Kidney (tissue), 14 donors: ENCODE data around the gene TXLNB. TPM values are rescaled to one million over a fixed set of nuclear protein-coding genes. Genes with fewer than 3 reads are reported as not detected.

ENCODE experiments used
- DNase-seq, 5 donors: peaks; one replicate each; pipeline ENCODE4 v3.0.0-alpha.2; 2013 to 2020
- FAIRE-seq: peaks from 2 replicates; lab custom pipeline; 2012; peaks lifted over from hg19 to GRCh38; lab: Jason Lieb, UNC
- H3K27ac ChIP-seq, 2 donors: one replicate each; pipeline ENCODE4 v1.7.0; 2013; ENCODE audit warnings: low read depth in 2 of 2, low read length in 2 of 2, inconsistent platforms in 1 of 2
- H3K27me3 ChIP-seq: one replicate; pipeline ENCODE4 v1.7.1; 2013; ENCODE audit warnings: low read length, inconsistent platforms; ENCODE audit not compliant: control insufficient read depth, insufficient read depth
- H3K36me3 ChIP-seq, 3 donors: one replicate each; pipeline versions ENCODE4 v1.7.0 to v1.7.1; 2013; ENCODE audit warnings: low read length in 3 of 3, control low read depth in 1 of 3, inconsistent platforms in 1 of 3; ENCODE audit not compliant: insufficient read depth in 3 of 3, control insufficient read depth in 2 of 3
- H3K4me1 ChIP-seq, 3 donors: one replicate each; pipeline versions ENCODE4 v1.7.0 to v1.7.1; 2013; ENCODE audit warnings: low read length in 3 of 3, inconsistent platforms in 1 of 3, low read depth in 1 of 3; ENCODE audit not compliant: control insufficient read depth in 2 of 3, insufficient read depth in 2 of 3
- H3K4me3 ChIP-seq, 3 donors: one replicate each; pipeline versions ENCODE4 v1.7.0 to v1.8.1; 2013; ENCODE audit warnings: low read length in 3 of 3, control low read depth in 1 of 3, inconsistent platforms in 1 of 3
- H3K9ac ChIP-seq, 3 donors: one replicate each; pipeline versions ENCODE4 v1.7.0 to v1.7.1; 2013; ENCODE audit warnings: low read length in 3 of 3, control low read depth in 1 of 3, inconsistent platforms in 1 of 3
- H3K9me3 ChIP-seq, 3 donors: one replicate each; pipeline versions ENCODE4 v1.7.0 to v1.7.1; 2013; ENCODE audit warnings: low read length in 3 of 3, control low read depth in 1 of 3, inconsistent platforms in 1 of 3; ENCODE audit not compliant: control insufficient read depth in 2 of 3, insufficient read depth in 1 of 3
- CTCF ChIP-seq: IDR thresholded peaks from 3 replicates; pipeline ENCODE4 v1.5.1; 2012; ENCODE audit warnings: mild to moderate bottlenecking, moderate library complexity, borderline replicate concordance; ENCODE audit not compliant: insufficient read depth; ENCODE audit errors: extremely low read depth
- intact Hi-C: fragments of 100-400 bp; cut with DNase I; formaldehyde crosslinking; loops from one replicate; pipeline ENCODE4 v1.11.1; 2022
- polyA plus RNA-seq: library from polyadenylated mRNA; stranded (reverse); fragments of 350-450 nt; fragmentation: Illumina TruSeq; extraction: RNeasy Lipid Tissue Mini Kit (QIAGEN cat#74804); gene quantifications from one replicate; pipeline ENCODE4 v1.2.3, GENCODE V29; 2014; ENCODE audit warnings: low read depth, low replicate concordance; ENCODE audit not compliant: insufficient read depth
- total RNA-seq: library from RNA; stranded (reverse); fragmentation: NEBNext Ultra II Directional; extraction: Animal tissue kit (Norgen Biotek cat#: 25700); gene quantifications from one replicate; pipeline ENCODE4 v1.2.1, GENCODE V29; 2021
- donor health status: control.
- donor health status: control.
- donor health status: control.
- donor health status: control.
- donor health status: control.
- donor health status: DM: yes; HTN: yes; CAD: no.
- donor health status: Normal renal cell carcinoma (clear cell type).

The TXLNB gene
- total and polyA plus RNA-seq, 2 donors from 2014 or later: 0.13 to 0.66 TPM

- no peak overlapping the region for H3K9ac ChIP-seq
- H3K4me3 ChIP-seq: no peak overlapping the region
- FAIRE-seq (no peak), DNase-seq (no peak)
- no peak overlapping the region for H3K27ac ChIP-seq
- TF ChIP-seq CTCF: no peak
- H3K9me3 ChIP-seq: no peaks in the 10 kb centered on the region
- H3K27me3 ChIP-seq: no peaks in the 10 kb centered on the region
- no peaks in the 10 kb centered on the region for H3K4me1 ChIP-seq
- intact Hi-C loops: no loop called here
- no peaks in the 10 kb centered on the region for H3K36me3 ChIP-seq
These were observed 26.1 kb downstream of the TXLNB start for GRCh38 chr6:139265512-139266190.

DNA sequence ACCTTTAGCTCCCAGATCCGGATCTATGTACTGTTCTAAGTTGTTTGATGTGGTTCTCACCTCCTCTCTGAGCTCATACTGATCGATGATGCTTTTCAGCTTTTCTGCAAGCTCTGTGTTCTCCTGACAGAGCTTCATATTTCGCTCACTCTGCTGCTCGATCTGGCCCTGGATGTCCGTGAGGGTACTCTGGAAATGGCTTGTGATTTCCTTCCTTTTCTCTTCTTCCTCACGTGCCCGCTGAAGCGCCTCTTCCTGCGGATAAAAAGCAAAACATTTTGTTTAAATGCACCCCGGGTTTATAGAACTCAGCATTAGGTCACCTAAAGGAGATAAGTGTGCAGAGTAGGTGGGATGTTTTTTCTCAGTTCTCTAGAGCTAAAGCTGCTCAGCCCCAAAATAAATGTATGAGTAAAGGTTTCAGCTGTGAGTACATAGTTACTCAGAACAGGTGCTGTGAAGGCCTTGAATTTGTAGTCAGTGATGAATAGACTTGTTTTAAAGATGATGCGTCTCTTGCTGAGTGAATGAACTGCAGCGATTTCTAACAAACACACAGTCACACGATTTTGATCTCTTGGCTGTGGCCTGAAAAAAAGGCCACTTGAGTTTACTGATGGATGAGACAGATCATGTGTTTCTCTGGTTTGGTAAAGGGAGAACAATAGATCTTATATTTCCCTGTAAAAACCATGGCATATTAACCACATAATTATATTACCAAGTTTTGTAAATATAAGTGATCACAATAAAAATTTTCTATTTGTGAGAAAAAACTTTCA, 29.1 kb downstream of the TXLNB start:
- H3K4me3 ChIP-seq: no peak overlapping the region
- no peak overlapping the region for H3K27ac ChIP-seq
- no peaks in the 10 kb centered on the region for H3K4me1 ChIP-seq
- H3K9me3 ChIP-seq: no peaks in the 10 kb centered on the region
- no peak overlapping the region for H3K9ac ChIP-seq
- no peak for TF ChIP-seq CTCF
- no peak for FAIRE-seq
- H3K36me3 ChIP-seq: no peaks in the 10 kb centered on the region
- DNase-seq: no peak
- intact Hi-C loops: no loop called here
- H3K27me3 ChIP-seq: no peaks in the 10 kb centered on the region

GRCh38 chr6:139257821-139258398, 33.9 kb downstream of the TXLNB start:
- TF ChIP-seq CTCF: no peak
- no peaks in the 10 kb centered on the region for H3K27me3 ChIP-seq
- FAIRE-seq: no peak

More at GRCh38 chr6:139257821-139258398, 33.9 kb downstream of the TXLNB start:
- H3K9me3 ChIP-seq: no peaks in the 10 kb centered on the region
- no peak overlapping the region for H3K27ac ChIP-seq
- no peak overlapping the region for H3K9ac ChIP-seq
- no peaks in the 10 kb centered on the region for H3K4me1 ChIP-seq
- H3K4me3 ChIP-seq: no peak overlapping the region
- intact Hi-C loops: no loop called here
- H3K36me3 ChIP-seq: no peaks in the 10 kb centered on the region
- DNase-seq: no peak
